Activated B cell treated with CpG ODN at 0.5 μM for 24 hours (primary cell): Measurements from ENCODE around the gene SPTLC3. TPM values are rescaled to one million over a fixed set of nuclear protein-coding genes. Genes with fewer than 3 reads are reported as not detected.

Source experiments
- ATAC-seq: fragments of 200-7000 bp; cut with Tn5 transposase; one replicate; pipeline ENCODE4 v1.10.0; 2021; ENCODE audit warnings: low read depth, mild to moderate bottlenecking, moderate library complexity
- CTCF ChIA-PET: fragments of 350-600 bp; sonication (Branson Sonifier 250); formaldehyde crosslinking; loops from one replicate; lab custom pipeline; 2021; ENCODE audit warnings: antibody characterized with exemption; lab: Charles Lee
- POLR2A ChIA-PET: fragments of 350-600 bp; sonication (Branson Sonifier 250); formaldehyde crosslinking; loops from one replicate; lab custom pipeline; 2021; ENCODE audit warnings: antibody characterized with exemption; lab: Charles Lee
- DNase-seq: peaks from one replicate; pipeline ENCODE4 v3.0.0; 2022
- H3K27ac Mint-ChIP-seq: one replicate; pipeline ENCODE4 v1.8.0; 2020; ENCODE audit warnings: mixed read lengths
- H3K27me3 Mint-ChIP-seq: one replicate; pipeline ENCODE4 v1.8.0; 2021; ENCODE audit warnings: mixed read lengths
- H3K36me3 Mint-ChIP-seq: one replicate; pipeline ENCODE4 v1.8.0; 2021; ENCODE audit warnings: low read depth, mixed read lengths
- H3K4me1 Mint-ChIP-seq: one replicate; pipeline ENCODE4 v1.8.0; 2021; ENCODE audit warnings: mixed read lengths
- H3K4me3 Mint-ChIP-seq: one replicate; pipeline ENCODE4 v1.8.0; 2020; ENCODE audit warnings: mild to moderate bottlenecking, mixed read lengths
- H3K9me3 Mint-ChIP-seq: one replicate; pipeline ENCODE4 v1.8.0; 2020; ENCODE audit warnings: mixed read lengths
- intact Hi-C: fragments of 100-400 bp; cut with micrococcal nuclease; formaldehyde crosslinking; loops from one replicate; pipeline ENCODE4 v1.15.1; 2024
- total RNA-seq: library from RNA; stranded (reverse); gene quantifications from 2 replicates; pipeline ENCODE4 v1.2.3, GENCODE V29; 2022
- TF ChIP-seq, protein P1 (sequence below): fragments of 200-600 bp; IDR thresholded peaks from one replicate; pipeline ENCODE4 v1.8.0; 2022; ENCODE audit warnings: antibody characterized with exemption, mild to moderate bottlenecking

SPTLC3 gene
- total RNA-seq, 1 donor from 2014 or later: not detected

DNA sequence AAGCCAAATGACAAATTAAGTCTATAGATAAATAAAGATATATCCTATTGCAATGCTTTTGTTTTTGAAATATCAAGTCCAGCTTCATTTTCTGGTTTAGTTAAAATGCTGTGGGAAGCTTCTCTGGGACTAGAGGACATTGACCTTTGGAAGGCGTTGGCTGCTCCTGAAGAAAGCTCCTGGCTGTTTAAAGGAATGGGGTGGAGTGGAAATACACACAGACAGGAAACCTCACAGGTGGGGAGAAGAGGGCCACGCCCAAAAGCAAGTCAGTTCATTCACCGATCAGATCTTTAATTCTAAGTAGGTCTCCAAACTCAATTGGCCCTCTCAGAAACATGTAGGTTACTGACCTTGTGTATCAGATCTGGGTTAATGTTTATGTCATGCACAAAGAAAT is 59.6 kb downstream of the SPTLC3 start:
- Mint-ChIP-seq H3K4me3 (no peak overlapping the region), H3K4me1 (no peaks in the 10 kb centered on the region), H3K27me3 (peaks cover 3% of the 10 kb centered on the region), H3K9me3 (peaks cover 7% of the 10 kb centered on the region), H3K27ac (no peak overlapping the region), H3K36me3 (no peaks in the 10 kb centered on the region)
- ATAC-seq (no peak), DNase-seq (no peak)
- TF ChIP-seq, protein P1, sequence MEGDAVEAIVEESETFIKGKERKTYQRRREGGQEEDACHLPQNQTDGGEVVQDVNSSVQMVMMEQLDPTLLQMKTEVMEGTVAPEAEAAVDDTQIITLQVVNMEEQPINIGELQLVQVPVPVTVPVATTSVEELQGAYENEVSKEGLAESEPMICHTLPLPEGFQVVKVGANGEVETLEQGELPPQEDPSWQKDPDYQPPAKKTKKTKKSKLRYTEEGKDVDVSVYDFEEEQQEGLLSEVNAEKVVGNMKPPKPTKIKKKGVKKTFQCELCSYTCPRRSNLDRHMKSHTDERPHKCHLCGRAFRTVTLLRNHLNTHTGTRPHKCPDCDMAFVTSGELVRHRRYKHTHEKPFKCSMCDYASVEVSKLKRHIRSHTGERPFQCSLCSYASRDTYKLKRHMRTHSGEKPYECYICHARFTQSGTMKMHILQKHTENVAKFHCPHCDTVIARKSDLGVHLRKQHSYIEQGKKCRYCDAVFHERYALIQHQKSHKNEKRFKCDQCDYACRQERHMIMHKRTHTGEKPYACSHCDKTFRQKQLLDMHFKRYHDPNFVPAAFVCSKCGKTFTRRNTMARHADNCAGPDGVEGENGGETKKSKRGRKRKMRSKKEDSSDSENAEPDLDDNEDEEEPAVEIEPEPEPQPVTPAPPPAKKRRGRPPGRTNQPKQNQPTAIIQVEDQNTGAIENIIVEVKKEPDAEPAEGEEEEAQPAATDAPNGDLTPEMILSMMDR: no peak
- intact Hi-C loops: no loop called here
- ChIA-PET POLR2A (no interaction called here), CTCF (no interaction called here)

DNA sequence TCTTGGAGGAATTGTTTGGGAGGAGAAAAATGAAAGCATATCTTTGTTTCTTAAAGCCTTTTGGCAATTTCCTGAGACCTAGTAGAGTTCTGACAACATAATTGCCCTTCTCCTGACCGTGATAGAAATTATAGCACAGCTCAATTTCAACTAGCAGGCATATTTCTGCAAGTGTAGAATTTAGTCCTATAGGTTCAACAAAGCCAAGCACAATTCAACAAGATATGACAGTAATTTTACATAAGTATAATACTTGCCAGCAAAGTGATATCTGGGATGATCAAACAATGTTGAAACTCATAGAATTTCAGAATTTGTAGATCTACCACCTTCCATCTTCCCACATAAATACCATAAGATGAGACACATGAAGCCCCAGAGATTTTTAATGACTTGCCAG is 73.1 kb downstream of the SPTLC3 start:
- TF ChIP-seq, protein P1: no peak
- ChIA-PET CTCF (no interaction called here), POLR2A (no interaction called here)
- Mint-ChIP-seq H3K4me1 (no peaks in the 10 kb centered on the region), H3K36me3 (no peaks in the 10 kb centered on the region), H3K9me3 (no peaks in the 10 kb centered on the region), H3K27ac (no peak overlapping the region), H3K4me3 (no peak overlapping the region), H3K27me3 (no peaks in the 10 kb centered on the region)
- DNase-seq: no peak
- no peak for ATAC-seq
- intact Hi-C loops: no loop called here

DNA sequence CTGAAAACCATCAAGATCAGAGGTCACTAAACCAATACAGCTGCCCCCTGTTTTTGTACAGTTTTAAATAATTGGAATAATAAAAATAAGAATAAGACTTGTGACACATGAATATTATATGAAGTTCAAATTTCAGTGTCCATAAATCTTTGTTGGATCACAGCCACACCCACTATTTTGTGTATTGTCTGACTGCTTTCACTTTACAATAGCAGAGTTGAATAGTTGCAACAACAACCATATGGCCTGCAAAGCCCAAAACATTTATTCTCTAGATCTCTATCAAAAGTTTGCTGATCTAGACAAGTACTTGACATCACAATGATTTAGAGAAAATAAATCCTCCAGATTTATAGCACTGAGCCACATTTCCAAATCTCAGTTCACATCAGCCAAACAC is 73.6 kb downstream of the SPTLC3 start:
- TF ChIP-seq, protein P1: no peak
- DNase-seq (no peak), ATAC-seq (no peak)
- intact Hi-C loops: no loop called here
- no peak overlapping the region for H3K27ac Mint-ChIP-seq
- ChIA-PET POLR2A (no interaction called here), CTCF (no interaction called here)
- H3K4me1 Mint-ChIP-seq: no peaks in the 10 kb centered on the region
- no peak overlapping the region for H3K4me3 Mint-ChIP-seq
- no peaks in the 10 kb centered on the region for H3K36me3 Mint-ChIP-seq
- no peaks in the 10 kb centered on the region for H3K27me3 Mint-ChIP-seq
- no peaks in the 10 kb centered on the region for H3K9me3 Mint-ChIP-seq

DNA sequence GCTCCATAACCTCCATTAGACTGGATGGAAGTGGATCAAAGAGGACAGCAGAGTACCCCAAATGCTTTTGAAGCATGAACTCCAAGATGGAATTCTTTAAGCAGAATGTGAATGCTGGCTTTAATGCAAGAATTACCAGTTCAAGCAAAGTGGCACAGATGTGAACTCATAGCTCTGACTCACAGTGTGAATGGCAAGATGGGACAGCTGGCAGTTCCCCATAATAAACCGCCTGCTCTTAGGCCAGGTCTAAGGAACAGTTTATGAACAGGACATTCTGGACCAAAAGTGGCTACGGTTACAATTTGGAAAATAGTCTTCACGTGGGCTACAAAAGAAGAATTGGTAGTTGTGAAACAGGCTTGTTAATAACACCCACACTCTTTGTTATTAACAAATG is 76.5 kb downstream of the SPTLC3 start:
- H3K27ac Mint-ChIP-seq: no peak overlapping the region
- H3K4me3 Mint-ChIP-seq: no peak overlapping the region
- H3K9me3 Mint-ChIP-seq: no peaks in the 10 kb centered on the region
- intact Hi-C loops: no loop called here
- H3K4me1 Mint-ChIP-seq: no peaks in the 10 kb centered on the region
- CTCF ChIA-PET: no interaction called here
- TF ChIP-seq, protein P1: no peak
- no peak for ATAC-seq
- H3K27me3 Mint-ChIP-seq: no peaks in the 10 kb centered on the region
- no peaks in the 10 kb centered on the region for H3K36me3 Mint-ChIP-seq
- POLR2A ChIA-PET: no interaction called here
- no peak for DNase-seq

DNA sequence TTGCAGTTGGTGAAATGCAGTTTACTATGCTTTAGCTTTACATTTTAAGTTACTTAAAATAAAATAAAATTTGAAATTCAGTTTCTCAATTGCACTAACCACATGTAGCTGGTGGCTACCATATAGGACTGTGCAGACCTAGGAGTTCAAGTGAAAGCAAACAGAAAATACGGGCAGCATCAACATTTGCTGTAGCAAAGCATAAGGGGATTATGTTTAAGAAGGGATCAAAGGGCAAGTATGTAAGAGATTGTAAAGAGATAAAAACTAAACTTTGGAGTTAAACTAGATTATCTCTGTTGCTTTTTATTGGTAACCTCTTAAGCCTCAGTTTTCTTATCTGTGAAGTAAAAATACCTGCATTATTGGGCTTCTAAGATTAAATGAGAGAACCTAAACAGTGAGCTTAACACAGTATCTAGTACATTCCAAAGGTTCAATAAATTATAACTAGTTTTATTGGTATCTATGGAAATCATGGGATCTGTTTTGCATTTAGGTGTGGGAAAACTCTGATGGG is 81.2 kb downstream of the SPTLC3 start:
- Mint-ChIP-seq H3K36me3 (no peaks in the 10 kb centered on the region), H3K9me3 (no peaks in the 10 kb centered on the region), H3K27me3 (no peaks in the 10 kb centered on the region), H3K27ac (no peak overlapping the region), H3K4me1 (no peaks in the 10 kb centered on the region), H3K4me3 (no peak overlapping the region)
- DNase-seq (no peak), ATAC-seq (no peak)
- intact Hi-C loops: no loop called here
- TF ChIP-seq, protein P1: no peak
- POLR2A ChIA-PET: no interaction called here
- CTCF ChIA-PET: no interaction called here
